ENCODE results near the gene ALK. TPM values are rescaled to one million over a fixed set of nuclear protein-coding genes. Genes with fewer than 3 reads are reported as not detected.
"Not testable (repeated sequence)": the region's sequence is repeated elsewhere in the genome, so short reads cannot be mapped to it uniquely, and the experiment has no call there.

Gene ALK
- total RNA-seq, 2 experiments from 2014 or later = not detected

DNA sequence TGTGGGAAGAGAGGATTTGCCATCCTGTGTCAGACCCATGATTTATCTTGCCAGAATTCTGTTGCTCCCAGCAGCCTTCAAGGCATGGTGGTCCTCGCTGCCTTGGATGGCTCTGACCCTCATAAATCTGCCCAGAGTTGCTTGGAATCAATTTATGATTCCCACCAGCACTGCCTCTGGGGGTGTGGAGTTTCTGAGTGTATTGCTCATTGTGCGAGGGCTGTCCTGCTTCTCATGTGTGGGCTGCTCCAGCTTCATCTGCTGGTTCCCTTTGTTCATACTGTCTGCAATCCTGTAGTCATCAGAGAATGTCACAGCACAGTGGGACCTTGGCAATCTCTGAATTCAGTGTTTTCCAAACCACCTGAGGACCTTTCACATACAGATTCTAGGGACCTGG is 666.4 kb downstream of the ALK start:
- intact Hi-C loops (cut with micrococcal nuclease) = no loop called here
- H3K9me3 Mint-ChIP-seq = no peaks in the 10 kb centered on the region
- H3K27me3 Mint-ChIP-seq = peaks cover 3% of the 10 kb centered on the region
- TF ChIP-seq, protein P1, sequence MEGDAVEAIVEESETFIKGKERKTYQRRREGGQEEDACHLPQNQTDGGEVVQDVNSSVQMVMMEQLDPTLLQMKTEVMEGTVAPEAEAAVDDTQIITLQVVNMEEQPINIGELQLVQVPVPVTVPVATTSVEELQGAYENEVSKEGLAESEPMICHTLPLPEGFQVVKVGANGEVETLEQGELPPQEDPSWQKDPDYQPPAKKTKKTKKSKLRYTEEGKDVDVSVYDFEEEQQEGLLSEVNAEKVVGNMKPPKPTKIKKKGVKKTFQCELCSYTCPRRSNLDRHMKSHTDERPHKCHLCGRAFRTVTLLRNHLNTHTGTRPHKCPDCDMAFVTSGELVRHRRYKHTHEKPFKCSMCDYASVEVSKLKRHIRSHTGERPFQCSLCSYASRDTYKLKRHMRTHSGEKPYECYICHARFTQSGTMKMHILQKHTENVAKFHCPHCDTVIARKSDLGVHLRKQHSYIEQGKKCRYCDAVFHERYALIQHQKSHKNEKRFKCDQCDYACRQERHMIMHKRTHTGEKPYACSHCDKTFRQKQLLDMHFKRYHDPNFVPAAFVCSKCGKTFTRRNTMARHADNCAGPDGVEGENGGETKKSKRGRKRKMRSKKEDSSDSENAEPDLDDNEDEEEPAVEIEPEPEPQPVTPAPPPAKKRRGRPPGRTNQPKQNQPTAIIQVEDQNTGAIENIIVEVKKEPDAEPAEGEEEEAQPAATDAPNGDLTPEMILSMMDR (IDR thresholded peaks at IDR 0.05) = no peak
- no peak for DNase-seq
- H3K4me1 Mint-ChIP-seq (ENCODE audit: low read depth) = no peaks in the 10 kb centered on the region
- CTCF ChIA-PET = no interaction called here
- H3K4me3 Mint-ChIP-seq = no peak overlapping the region
- H3K36me3 Mint-ChIP-seq (ENCODE audit: low read depth) = no peaks in the 10 kb centered on the region
- POLR2A ChIA-PET = no interaction called here
- ATAC-seq = no peak
- no peak overlapping the region for H3K27ac Mint-ChIP-seq

DNA sequence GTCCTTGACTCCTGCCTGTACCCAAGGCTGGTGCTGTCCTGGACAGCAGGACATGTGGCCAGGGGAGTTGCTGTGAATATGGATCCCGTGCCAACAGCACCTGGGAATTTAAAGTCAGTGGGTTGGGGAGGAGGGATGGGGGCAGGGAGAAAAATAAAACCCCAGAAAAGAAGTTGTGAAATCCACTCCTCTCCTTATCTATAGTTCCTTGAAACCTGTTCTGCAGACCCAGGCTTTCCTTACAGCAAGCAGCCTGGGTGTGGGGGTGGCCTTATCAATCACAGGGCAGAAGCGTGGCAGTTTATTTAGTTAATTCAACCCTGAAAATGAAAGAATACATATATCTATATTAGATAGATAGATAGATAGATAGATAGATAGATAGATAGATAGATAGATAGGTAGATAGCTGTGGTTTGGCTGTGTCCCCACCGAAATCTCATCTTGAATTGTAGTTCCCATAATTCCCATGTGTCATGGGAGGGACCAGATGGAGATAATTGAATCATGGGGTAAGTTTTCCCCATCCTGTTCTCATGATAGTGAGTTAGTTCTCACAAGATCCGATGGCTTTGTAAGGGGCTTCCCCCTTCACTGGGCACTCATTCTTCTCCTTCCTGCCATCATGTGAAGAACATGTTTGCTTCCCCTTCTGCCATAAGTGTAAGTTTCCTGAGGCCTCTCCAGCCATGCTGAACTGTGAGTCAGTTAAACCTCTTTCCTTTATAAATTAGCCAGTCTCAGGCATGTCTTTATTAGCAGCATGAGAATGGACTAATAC is 667.7 kb downstream of the ALK start:
- DNase-seq; H3K4me3 Mint-ChIP-seq; H3K36me3 Mint-ChIP-seq (ENCODE audit: low read depth); H3K4me1 Mint-ChIP-seq (ENCODE audit: low read depth); POLR2A ChIA-PET; intact Hi-C loops (cut with micrococcal nuclease); H3K27me3 Mint-ChIP-seq; CTCF ChIA-PET; H3K27ac Mint-ChIP-seq; ATAC-seq; H3K9me3 Mint-ChIP-seq: not testable (repeated sequence)

DNA sequence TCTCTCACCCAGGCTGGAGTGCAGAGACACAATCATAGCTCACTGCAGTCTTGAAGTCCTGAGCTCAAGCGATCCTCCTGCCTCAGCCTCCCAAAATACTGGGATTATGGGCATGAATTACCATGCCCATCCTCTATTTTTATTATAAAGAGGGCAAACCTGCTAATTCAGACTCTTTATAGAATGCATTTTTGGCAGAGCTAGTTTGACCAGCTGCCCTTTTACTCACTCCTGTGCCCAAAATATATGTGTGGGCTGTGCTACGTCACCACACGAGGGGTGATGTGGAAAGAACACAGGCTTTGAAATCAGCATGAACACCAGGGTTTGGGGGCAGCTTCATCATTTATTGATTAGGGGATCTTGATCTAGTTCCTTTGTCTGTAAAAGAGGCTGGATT is 668.4 kb downstream of the ALK start:
- TF ChIP-seq, protein P1 (IDR thresholded peaks at IDR 0.05) = no peak
- ChIA-PET CTCF (no interaction called here), POLR2A (no interaction called here)
- DNase-seq (no peak), ATAC-seq (no peak)
- no peaks in the 10 kb centered on the region for H3K4me1 Mint-ChIP-seq (ENCODE audit: low read depth)
- intact Hi-C loops (cut with micrococcal nuclease) = no loop called here
- no peak overlapping the region for H3K27ac Mint-ChIP-seq
- no peak overlapping the region for H3K4me3 Mint-ChIP-seq
- H3K27me3 Mint-ChIP-seq = peaks cover 2% of the 10 kb centered on the region
- H3K9me3 Mint-ChIP-seq = no peaks in the 10 kb centered on the region
- H3K36me3 Mint-ChIP-seq (ENCODE audit: low read depth) = no peaks in the 10 kb centered on the region

DNA sequence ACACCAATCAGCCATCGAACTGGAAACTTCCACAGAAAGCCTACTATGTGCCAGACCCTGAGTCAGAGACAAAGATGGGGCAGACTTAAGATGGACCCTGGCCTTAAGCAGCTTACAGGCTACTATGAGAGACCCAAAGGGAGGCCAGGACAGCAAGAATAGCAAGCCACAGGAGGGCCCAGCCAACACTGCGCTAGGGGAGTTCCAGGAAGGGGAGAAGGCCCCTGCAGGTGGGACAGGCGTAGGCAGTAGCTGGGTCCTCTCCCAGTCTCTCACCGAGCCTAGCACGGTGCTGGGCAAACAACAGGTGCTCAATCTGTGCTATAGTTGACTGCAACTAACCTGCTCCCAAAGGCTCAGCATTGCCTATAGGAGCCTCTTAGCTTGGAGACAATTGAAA is 670.0 kb downstream of the ALK start:
- Mint-ChIP-seq H3K4me3 (no peak overlapping the region), H3K36me3 (ENCODE audit: low read depth) (no peaks in the 10 kb centered on the region), H3K27ac (no peak overlapping the region), H3K27me3 (peaks cover 2% of the 10 kb centered on the region), H3K9me3 (no peaks in the 10 kb centered on the region), H3K4me1 (ENCODE audit: low read depth) (no peaks in the 10 kb centered on the region)
- TF ChIP-seq, protein P1 (IDR thresholded peaks at IDR 0.05) = no peak
- intact Hi-C loops (cut with micrococcal nuclease) = no loop called here
- ATAC-seq (no peak), DNase-seq (no peak)
- POLR2A ChIA-PET = no interaction called here
- CTCF ChIA-PET = no interaction called here

DNA sequence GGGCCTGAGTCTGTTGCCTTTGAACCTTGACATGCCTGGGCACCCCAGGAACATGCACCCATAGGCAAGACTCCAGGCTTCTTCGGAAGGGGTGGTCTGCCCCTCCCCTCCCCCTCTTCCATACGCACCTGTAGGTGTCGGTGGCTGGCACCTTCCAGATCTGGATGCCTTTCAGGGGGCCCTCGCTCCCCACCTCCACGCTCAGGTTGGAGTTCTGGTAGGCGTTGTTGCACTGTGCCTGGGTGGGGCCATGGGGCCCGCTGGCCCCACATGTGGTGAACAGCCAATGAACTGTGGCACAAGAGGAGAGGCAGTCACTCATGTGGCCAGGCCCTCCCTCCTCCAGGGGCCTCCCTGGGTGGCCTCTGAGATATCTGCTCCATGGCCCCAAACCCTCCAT is 670.4 kb downstream of the ALK start:
- no peak for DNase-seq

More for the DNA sequence above, 670.4 kb downstream of the ALK start:
- intact Hi-C loops (cut with micrococcal nuclease) = no loop called here
- no peaks in the 10 kb centered on the region for H3K36me3 Mint-ChIP-seq (ENCODE audit: low read depth)
- peaks cover 2% of the 10 kb centered on the region for H3K27me3 Mint-ChIP-seq
- no peak overlapping the region for H3K4me3 Mint-ChIP-seq
- POLR2A ChIA-PET = no interaction called here
- H3K9me3 Mint-ChIP-seq = no peaks in the 10 kb centered on the region
- TF ChIP-seq, protein P1 (IDR thresholded peaks at IDR 0.05) = no peak
- no peak for ATAC-seq
- H3K27ac Mint-ChIP-seq = no peak overlapping the region
- H3K4me1 Mint-ChIP-seq (ENCODE audit: low read depth) = no peaks in the 10 kb centered on the region
- CTCF ChIA-PET = no interaction called here
